ENCODE data around the gene NFIC.
"Not testable (repeated sequence)": the region's sequence is repeated elsewhere in the genome, so short reads cannot be mapped to it uniquely, and the experiment has no call there.

NFIC gene

GRCh38 chr19:3338541-3339181, 27.7 kb upstream of the NFIC start:
- no peak overlapping the region for H3K4me3 ChIP-seq (ENCODE audit: low read depth, low read length)
- no peak for TF ChIP-seq CTCF (IDR thresholded peaks at IDR 0.05; ENCODE audit: low read depth, low read length, missing control alignments)
- no peak for DNase-seq (ENCODE audit: low read depth)

GRCh38 chr19:3340340-3340739, 26.0 kb upstream of the NFIC start:
- TF ChIP-seq CTCF (IDR thresholded peaks at IDR 0.05; ENCODE audit: low read depth, low read length, missing control alignments): no peak
- no peak overlapping the region for H3K4me3 ChIP-seq (ENCODE audit: low read depth, low read length)
- DNase-seq (ENCODE audit: low read depth): no peak

- H3K4me3 ChIP-seq (ENCODE audit: low read depth, low read length): no peak overlapping the region
- TF ChIP-seq CTCF (IDR thresholded peaks at IDR 0.05; ENCODE audit: low read depth, low read length, missing control alignments): no peak
- DNase-seq (ENCODE audit: low read depth): no peak
Measured at GRCh38 chr19:3342246-3342645, 24.1 kb upstream of the NFIC start.

GRCh38 chr19:3342962-3343361, 23.4 kb upstream of the NFIC start:
- DNase-seq (ENCODE audit: low read depth); H3K4me3 ChIP-seq (ENCODE audit: low read depth, low read length): not testable (repeated sequence)

GRCh38 chr19:3343619-3344502, 22.5 kb upstream of the NFIC start:
- peak overlapping the region; percentile 54 for H3K4me3 ChIP-seq (ENCODE audit: low read depth, low read length)
- DNase-seq (ENCODE audit: low read depth): peak; percentile 60
- TF ChIP-seq CTCF (IDR thresholded peaks at IDR 0.05; ENCODE audit: low read depth, low read length, missing control alignments): peak; percentile 13

GRCh38 chr19:3344608-3345598, 21.5 kb upstream of the NFIC start:
- no peak for DNase-seq (ENCODE audit: low read depth)
- H3K4me3 ChIP-seq (ENCODE audit: low read depth, low read length): no peak overlapping the region
- TF ChIP-seq CTCF (IDR thresholded peaks at IDR 0.05; ENCODE audit: low read depth, low read length, missing control alignments): no peak
